Muscle layer of colon (tissue), 2 donors: ENCODE results near the gene ICAM1.

Experiments
- H3K27ac ChIP-seq: one replicate; pipeline ENCODE4 v1.7.0; 2013; ENCODE audit warnings: low read depth, mild to moderate bottlenecking, low read length, moderate library complexity
- H3K27me3 ChIP-seq, 2 donors: one replicate each; pipeline ENCODE4 v1.7.0; 2013; ENCODE audit warnings: low read length in 2 of 2, mild to moderate bottlenecking in 2 of 2; ENCODE audit not compliant: insufficient read depth in 2 of 2, control insufficient read depth in 1 of 2
- H3K36me3 ChIP-seq: one replicate; pipeline ENCODE4 v1.7.0; 2013; ENCODE audit warnings: mild to moderate bottlenecking, low read length; ENCODE audit not compliant: insufficient read depth
- H3K4me1 ChIP-seq: one replicate; pipeline ENCODE4 v1.7.0; 2013; ENCODE audit warnings: mild to moderate bottlenecking, low read length; ENCODE audit not compliant: insufficient read depth
- H3K4me3 ChIP-seq, 2 donors: one replicate each; pipeline ENCODE4 v1.7.0; 2013; ENCODE audit warnings: low read length in 2 of 2, low read depth in 1 of 2, mild to moderate bottlenecking in 1 of 2, moderate library complexity in 1 of 2
- H3K9ac ChIP-seq: one replicate; pipeline ENCODE4 v1.7.0; 2013; ENCODE audit warnings: low read length
- H3K9me3 ChIP-seq: one replicate; pipeline ENCODE4 v1.7.0; 2013; ENCODE audit warnings: mild to moderate bottlenecking, low read length
- donor health status: abdominal sarcoma.
- donor health status: Adenocarcinoma of cecum.

The ICAM1 gene

DNA sequence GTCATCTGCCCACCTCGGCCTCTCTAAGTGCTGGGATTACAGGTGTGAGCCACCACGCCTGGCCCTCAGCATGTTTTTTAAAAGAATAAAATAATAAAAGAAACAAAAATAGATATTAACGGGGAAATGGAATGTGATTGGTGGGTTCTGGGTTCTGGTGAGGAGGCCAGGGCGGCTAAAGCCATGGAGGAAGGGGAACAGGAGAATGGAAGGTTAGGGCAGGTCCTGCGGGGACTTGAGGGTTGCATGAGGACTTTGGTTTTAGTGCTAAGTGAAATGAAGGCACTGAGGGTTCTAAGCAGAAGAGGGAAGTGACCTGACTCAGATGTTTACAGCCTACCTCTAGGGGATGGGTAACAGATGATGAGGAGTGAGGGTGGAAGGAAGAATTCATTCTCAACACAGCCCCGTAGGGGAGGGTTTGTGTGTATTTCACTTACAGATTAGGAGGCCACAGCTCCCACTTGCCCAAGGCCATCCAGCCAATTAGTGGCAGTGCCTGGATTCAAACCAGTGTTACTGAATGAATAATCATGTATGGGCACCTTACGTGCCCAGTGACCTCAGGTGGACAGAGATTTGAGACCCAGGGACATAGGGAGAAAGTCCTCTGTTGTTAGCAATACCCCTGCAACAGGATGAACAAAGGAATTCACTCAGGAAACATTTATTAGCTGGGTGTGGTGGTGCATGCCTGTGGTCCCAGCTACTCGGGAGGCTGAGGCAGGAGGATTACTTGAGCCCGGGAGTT is 25.6 kb upstream of the ICAM1 start:
- H3K36me3 ChIP-seq: no peaks in the 10 kb centered on the region
- no peaks in the 10 kb centered on the region for H3K27me3 ChIP-seq
- H3K9me3 ChIP-seq: no peaks in the 10 kb centered on the region
- H3K9ac ChIP-seq: no peak overlapping the region
- H3K4me1 ChIP-seq: no peaks in the 10 kb centered on the region
- H3K4me3 ChIP-seq: no peak overlapping the region
- no peak overlapping the region for H3K27ac ChIP-seq

DNA sequence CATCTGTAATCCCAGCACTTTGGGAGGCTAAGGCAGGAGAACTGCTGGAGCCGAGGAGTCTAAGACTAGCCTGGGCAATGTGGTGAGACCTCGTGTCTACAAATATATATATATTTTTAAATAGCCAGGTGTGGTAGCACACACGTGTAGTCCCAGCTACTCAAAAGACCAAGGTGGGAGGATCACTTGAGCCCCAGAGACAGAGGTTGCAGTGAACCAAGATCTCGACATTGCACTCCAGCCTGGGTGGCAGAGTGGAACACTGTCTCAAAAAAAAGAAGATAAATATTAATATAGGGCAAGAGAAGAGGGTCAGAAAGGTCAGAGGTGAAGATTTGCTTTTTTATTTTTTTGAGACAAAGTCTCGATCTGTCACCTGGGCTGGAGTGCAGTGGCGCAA is 24.4 kb upstream of the ICAM1 start:
- H3K4me3 ChIP-seq: no peak overlapping the region
- H3K9ac ChIP-seq: no peak overlapping the region
- H3K27me3 ChIP-seq: no peaks in the 10 kb centered on the region
- H3K4me1 ChIP-seq: peaks cover 5% of the 10 kb centered on the region
- H3K36me3 ChIP-seq: no peaks in the 10 kb centered on the region
- no peaks in the 10 kb centered on the region for H3K9me3 ChIP-seq
- H3K27ac ChIP-seq: no peak overlapping the region

DNA sequence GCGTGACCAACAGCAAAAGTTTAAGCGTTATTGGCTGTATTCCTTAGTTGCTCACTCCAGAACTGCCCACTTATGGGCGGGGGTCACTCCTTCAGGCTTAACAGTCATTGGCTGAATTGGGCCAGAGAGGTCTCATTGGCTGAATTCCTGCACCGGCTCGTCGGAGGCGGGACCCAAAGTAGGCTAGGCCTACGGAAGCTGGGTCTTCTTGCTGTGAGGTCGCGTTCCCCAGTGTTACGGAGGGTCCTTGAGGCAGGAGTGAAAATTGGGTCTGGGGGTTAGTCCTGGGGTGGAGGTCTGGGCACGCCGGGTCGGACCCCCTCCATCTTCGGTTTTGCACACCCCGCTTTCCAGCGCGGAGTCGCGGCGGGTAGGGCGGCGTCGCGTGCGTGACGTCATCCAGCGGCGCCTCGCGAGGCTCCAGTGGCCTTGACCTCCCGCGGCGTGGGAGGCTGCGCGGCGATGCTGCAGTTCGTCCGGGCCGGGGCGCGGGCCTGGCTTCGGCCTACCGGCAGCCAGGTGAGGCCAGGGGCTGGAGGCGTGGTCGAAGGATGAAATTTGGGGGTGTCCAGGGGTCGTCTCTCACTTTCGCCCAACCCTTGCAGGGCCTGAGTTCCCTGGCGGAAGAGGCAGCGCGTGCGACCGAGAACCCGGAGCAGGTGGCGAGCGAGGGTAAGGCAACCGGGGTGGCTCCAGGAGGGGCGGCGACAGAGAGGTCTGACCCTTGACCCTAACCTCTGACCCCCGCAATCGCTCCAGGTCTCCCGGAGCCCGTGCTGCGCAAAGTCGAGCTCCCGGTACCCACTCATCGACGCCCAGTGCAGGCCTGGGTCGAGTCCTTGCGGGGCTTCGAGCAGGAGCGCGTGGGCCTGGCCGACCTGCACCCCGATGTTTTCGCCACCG is 18.9 kb upstream of the ICAM1 start, which contains the start of gene MRPL4:
Gene MRPL4, plus strand, starts transcription at position 423 of the 903 bp plus-strand sequence. Its CDS starts 40 bp downstream, at position 463.
- Histone ChIP-seq H3K4me1 (peaks cover 11% of the 10 kb centered on the region), H3K4me3 (peak within 1 kb of the TSS; percentile 88 to 94), H3K36me3 (peaks cover 23% of the 10 kb centered on the region), H3K9me3 (no peaks in the 10 kb centered on the region), H3K27ac (peak within 1 kb of the TSS; percentile 80), H3K9ac (peak within 1 kb of the TSS; percentile 81), H3K27me3 (no peaks in the 10 kb centered on the region)

DNA sequence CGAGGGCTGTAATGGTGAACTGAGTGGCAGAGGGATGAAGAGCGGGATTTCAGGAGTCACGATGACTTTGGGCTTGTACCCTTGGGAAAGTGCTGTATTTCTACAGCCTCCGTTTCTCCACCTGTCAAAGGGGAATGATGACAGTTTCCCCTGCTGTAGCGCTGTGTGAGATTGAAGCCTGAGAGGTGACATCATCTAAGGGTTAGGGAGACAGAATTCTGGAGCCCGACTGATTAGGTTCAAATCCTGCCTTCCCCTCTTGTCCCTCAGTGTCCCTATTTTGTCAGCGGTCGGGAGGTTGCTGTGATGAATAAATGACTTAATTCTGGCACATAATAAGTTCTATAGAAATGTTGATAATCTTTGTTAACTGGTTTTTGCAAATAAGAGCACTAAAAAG is 18.2 kb upstream of the ICAM1 start:
- peak overlapping the region; percentile 88 to 94 for H3K4me3 ChIP-seq
- no peaks in the 10 kb centered on the region for H3K9me3 ChIP-seq
- H3K9ac ChIP-seq: peak overlapping the region; percentile 81
- peaks cover 11% of the 10 kb centered on the region for H3K4me1 ChIP-seq
- no peaks in the 10 kb centered on the region for H3K27me3 ChIP-seq
- peaks cover 30% of the 10 kb centered on the region for H3K36me3 ChIP-seq
- peak overlapping the region; percentile 80 for H3K27ac ChIP-seq

DNA sequence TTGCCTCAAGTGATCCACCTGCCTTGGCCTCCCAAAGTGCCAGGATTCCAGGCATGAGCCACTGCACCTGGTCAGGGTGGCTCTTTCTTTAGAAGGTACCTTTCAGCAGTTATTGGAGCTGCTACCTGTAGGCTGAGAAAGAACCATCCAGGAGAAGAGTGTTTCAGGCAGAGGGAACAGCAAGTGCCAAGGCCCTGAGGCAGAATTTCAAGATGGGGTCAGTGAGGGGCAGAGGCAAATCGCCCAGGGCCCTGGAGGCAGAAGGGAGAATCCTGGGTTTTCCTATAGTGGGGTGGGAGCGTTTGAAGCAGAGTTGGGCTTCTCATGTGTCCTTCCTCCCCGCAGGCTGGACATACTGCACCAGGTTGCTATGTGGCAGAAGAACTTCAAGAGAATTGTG is 16.7 kb upstream of the ICAM1 start:
- H3K4me1 ChIP-seq: peaks cover 11% of the 10 kb centered on the region
- H3K27ac ChIP-seq: no peak overlapping the region
- H3K27me3 ChIP-seq: no peaks in the 10 kb centered on the region
- no peaks in the 10 kb centered on the region for H3K9me3 ChIP-seq
- no peak overlapping the region for H3K9ac ChIP-seq
- peaks cover 40% of the 10 kb centered on the region for H3K36me3 ChIP-seq
- no peak overlapping the region for H3K4me3 ChIP-seq

DNA sequence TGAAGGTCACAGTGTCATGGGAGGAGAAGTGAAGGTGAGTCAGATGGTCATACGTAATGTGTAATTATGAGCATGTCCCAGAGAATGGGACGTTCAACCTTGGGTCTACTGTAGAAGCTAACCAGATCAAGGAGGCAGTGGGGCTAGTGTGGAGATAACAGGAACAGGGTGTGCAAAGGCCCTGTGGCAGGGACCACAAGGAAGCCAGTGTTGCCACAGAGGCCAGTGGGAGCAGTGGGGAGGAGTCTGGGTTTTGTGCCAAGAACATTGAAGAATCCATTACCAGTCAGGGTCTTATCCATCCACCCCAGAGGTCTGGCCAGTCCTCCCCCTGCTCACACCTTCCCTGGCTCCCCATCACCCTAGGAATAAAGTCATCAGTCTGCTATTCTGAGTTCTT is 15.6 kb upstream of the ICAM1 start:
- H3K27ac ChIP-seq: no peak overlapping the region
- no peak overlapping the region for H3K9ac ChIP-seq
- H3K4me1 ChIP-seq: peaks cover 11% of the 10 kb centered on the region
- H3K36me3 ChIP-seq: peaks cover 46% of the 10 kb centered on the region
- H3K4me3 ChIP-seq: no peak overlapping the region
- no peaks in the 10 kb centered on the region for H3K27me3 ChIP-seq
- H3K9me3 ChIP-seq: no peaks in the 10 kb centered on the region

DNA sequence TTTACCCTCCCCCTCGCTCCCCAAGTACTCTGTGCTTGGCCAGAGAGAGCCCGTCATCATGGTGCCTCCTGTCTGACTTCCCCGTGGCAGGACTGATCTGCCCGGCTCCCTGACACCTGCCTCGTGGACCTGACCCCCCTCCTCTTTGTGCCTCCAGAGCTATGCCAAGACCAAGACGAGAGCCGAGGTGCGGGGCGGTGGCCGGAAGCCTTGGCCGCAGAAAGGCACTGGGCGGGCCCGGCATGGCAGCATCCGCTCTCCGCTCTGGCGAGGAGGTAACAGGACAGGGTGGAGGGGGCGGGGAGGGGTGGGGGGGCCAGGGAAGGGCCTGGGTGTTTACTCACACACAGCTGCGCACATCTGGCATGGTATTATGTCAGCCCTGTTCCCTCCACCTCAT is 14.4 kb upstream of the ICAM1 start:
- no peak overlapping the region for H3K9ac ChIP-seq
- H3K4me1 ChIP-seq: peaks cover 6% of the 10 kb centered on the region
- H3K4me3 ChIP-seq: no peak overlapping the region
- H3K36me3 ChIP-seq: peaks cover 46% of the 10 kb centered on the region
- H3K9me3 ChIP-seq: no peaks in the 10 kb centered on the region
- no peak overlapping the region for H3K27ac ChIP-seq
- no peaks in the 10 kb centered on the region for H3K27me3 ChIP-seq

DNA sequence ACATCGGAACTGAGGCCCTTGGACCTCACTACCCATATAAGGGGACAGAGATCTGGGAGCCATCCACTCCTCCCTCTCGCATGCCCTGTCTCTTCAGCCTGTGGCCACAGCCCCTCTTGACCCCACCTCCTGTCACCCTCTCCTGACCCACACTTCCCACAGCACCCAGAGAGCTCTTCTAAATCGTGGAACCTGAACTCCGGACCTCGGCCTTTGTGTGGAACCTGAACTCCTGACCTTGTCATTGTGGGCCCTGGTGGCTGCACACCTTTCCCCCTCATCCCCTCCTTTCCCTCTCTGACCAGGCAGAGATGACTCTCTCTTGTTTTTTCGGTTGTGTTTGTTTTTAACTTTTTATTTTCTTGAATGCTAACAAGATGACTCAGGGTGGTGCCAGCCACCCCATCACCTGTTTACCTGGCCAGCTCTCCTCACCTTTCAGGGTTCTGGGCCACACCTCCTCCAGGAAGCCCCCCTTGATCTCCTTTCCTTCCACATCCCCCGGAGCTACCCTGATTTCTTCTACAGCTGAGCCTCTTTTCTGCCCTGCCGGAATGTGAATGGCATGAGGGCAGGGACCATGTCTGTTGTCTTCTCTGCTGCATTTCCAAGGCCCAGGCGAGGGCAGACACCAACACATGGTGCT is 13.8 kb upstream of the ICAM1 start:
- Histone ChIP-seq H3K9ac (no peak overlapping the region), H3K27ac (no peak overlapping the region), H3K4me3 (no peak overlapping the region), H3K9me3 (no peaks in the 10 kb centered on the region), H3K36me3 (peaks cover 46% of the 10 kb centered on the region), H3K4me1 (peaks cover 6% of the 10 kb centered on the region), H3K27me3 (no peaks in the 10 kb centered on the region)

DNA sequence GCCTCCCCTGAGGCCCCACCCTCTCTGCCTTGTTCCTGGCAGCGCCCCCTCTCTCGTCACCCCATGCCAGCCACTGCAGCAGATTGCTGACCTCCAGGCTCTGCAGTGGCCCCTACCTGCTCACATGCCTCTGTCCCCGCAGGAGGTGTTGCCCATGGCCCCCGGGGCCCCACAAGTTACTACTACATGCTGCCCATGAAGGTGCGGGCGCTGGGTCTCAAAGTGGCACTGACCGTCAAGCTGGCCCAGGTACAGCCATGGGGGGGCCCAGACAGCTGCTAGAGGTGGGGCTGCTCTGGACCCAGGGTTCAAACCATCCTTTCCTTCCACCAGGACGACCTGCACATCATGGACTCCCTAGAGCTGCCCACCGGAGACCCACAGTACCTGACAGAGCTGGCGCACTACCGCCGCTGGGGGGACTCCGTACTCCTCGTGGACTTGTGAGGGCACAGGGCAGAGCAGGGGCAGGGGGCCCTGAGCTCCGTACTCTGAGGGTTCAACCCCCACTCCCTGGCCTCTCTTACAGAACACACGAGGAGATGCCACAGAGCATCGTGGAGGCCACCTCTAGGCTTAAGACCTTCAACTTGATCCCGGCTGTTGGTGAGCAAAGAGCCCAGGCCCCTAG is 12.7 kb upstream of the ICAM1 start:
- no peak overlapping the region for H3K9ac ChIP-seq
- no peaks in the 10 kb centered on the region for H3K9me3 ChIP-seq
- H3K4me3 ChIP-seq: no peak overlapping the region
- H3K4me1 ChIP-seq: no peaks in the 10 kb centered on the region
- H3K27ac ChIP-seq: no peak overlapping the region
- no peaks in the 10 kb centered on the region for H3K27me3 ChIP-seq
- peaks cover 46% of the 10 kb centered on the region for H3K36me3 ChIP-seq

DNA sequence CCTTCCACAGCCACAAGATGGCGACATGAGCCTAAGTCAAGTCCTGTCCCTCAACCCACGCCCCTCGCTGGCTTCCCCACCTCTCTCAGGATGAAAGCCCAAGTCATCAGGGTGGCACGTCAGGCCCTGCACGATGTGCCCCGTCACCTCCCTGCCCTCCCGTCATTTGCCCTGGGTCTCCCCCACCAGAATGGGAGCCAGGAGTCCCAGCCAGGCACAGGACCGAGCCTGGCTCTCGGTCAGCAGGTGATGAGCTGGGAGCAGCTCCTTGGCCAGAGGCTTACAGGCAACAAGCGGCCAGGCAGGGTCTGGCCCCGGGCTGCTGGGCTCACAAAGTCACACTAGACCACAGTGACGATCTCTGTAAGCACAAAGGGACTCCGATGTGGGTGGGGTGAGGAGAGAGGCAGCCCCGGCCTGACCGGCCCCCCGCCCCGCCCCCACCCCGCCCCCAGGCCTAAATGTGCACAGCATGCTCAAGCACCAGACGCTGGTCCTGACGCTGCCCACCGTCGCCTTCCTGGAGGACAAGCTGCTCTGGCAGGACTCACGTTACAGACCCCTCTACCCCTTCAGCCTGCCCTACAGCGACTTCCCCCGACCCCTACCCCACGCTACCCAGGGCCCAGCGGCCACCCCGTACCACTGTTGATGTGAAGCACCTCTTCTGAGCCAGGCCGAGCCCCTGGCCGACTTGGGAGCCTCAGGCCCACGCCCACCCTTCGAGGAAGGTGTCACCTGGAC is 11.6 kb upstream of the ICAM1 start:
- H3K4me1 ChIP-seq: no peaks in the 10 kb centered on the region
- no peak overlapping the region for H3K9ac ChIP-seq
- peaks cover 39% of the 10 kb centered on the region for H3K36me3 ChIP-seq
- no peak overlapping the region for H3K27ac ChIP-seq
- no peak overlapping the region for H3K4me3 ChIP-seq
- H3K27me3 ChIP-seq: no peaks in the 10 kb centered on the region
- no peaks in the 10 kb centered on the region for H3K9me3 ChIP-seq
